Trophoblast cell (in vitro differentiated cells and primary cell): ENCODE measurements around the gene SMURF2.

Experiments
- DNase-seq, 2 donors: peaks; one replicate each; pipeline ENCODE4 v3.0.0-alpha.2; 2016
- H2AFZ ChIP-seq: 2 replicates; pipeline ENCODE4 v1.6.1; 2013; ENCODE audit warnings: low read length, moderate library complexity, mild to moderate bottlenecking; ENCODE audit not compliant: insufficient read depth, poor library complexity
- H2AK5ac ChIP-seq: 2 replicates; pipeline ENCODE4 v1.6.1; 2013; ENCODE audit warnings: mild to moderate bottlenecking, low read length
- H2BK120ac ChIP-seq: 2 replicates; pipeline ENCODE4 v1.6.1; 2013; ENCODE audit warnings: low read length, mild to moderate bottlenecking, moderate library complexity; ENCODE audit not compliant: insufficient read depth, poor library complexity
- H2BK12ac ChIP-seq: 2 replicates; pipeline ENCODE4 v1.6.1; 2013; ENCODE audit warnings: mild to moderate bottlenecking, low read length, moderate library complexity
- H2BK5ac ChIP-seq: 2 replicates; pipeline ENCODE4 v1.6.1; 2013; ENCODE audit warnings: low read length, low read depth, moderate library complexity, mild to moderate bottlenecking; ENCODE audit not compliant: poor library complexity
- H3K14ac ChIP-seq: 2 replicates; pipeline ENCODE4 v1.6.1; 2013; ENCODE audit warnings: mild to moderate bottlenecking, low read length
- H3K18ac ChIP-seq: 2 replicates; pipeline ENCODE4 v1.6.1; 2013; ENCODE audit warnings: mild to moderate bottlenecking, low read length
- H3K23ac ChIP-seq: 2 replicates; pipeline ENCODE4 v1.6.1; 2013; ENCODE audit warnings: low read length
- H3K27ac ChIP-seq: 2 replicates; pipeline ENCODE4 v1.5.1; 2013; ENCODE audit warnings: low read depth, mild to moderate bottlenecking, inconsistent platforms, low read length, moderate library complexity
- H3K27me3 ChIP-seq: 2 replicates; pipeline ENCODE4 v1.6.1; 2013; ENCODE audit warnings: inconsistent platforms, mild to moderate bottlenecking, low read length, moderate library complexity; ENCODE audit not compliant: insufficient read depth
- H3K36me3 ChIP-seq, 2 experiments: 1 replicate in 1 of 2; 2 replicates in 1 of 2; pipeline ENCODE4 v1.6.1; 2013; ENCODE audit warnings: low read length in 2 of 2, mild to moderate bottlenecking in 2 of 2, moderate library complexity in 1 of 2; ENCODE audit not compliant: insufficient read depth in 2 of 2, control insufficient read depth in 1 of 2
- H3K4ac ChIP-seq: 2 replicates; pipeline ENCODE4 v1.6.1; 2013; ENCODE audit warnings: low read depth, mild to moderate bottlenecking, low read length, moderate library complexity
- H3K4me1 ChIP-seq, 2 experiments: 1 replicate in 1 of 2; 2 replicates in 1 of 2; pipeline ENCODE4 v1.6.1; 2013; ENCODE audit warnings: low read length in 2 of 2, mild to moderate bottlenecking in 2 of 2, moderate library complexity in 1 of 2; ENCODE audit not compliant: insufficient read depth in 2 of 2, control insufficient read depth in 1 of 2
- H3K4me2 ChIP-seq: 2 replicates; pipeline ENCODE4 v1.6.1; 2013; ENCODE audit warnings: inconsistent platforms, mild to moderate bottlenecking, low read length, moderate library complexity
- H3K4me3 ChIP-seq: 2 replicates; pipeline ENCODE4 v1.5.1; 2013; ENCODE audit warnings: mild to moderate bottlenecking, low read depth, low read length, inconsistent platforms
- H3K79me1 ChIP-seq: one replicate; pipeline ENCODE4 v1.6.1; 2013; ENCODE audit warnings: low read length
- H3K79me2 ChIP-seq: 2 replicates; pipeline ENCODE4 v1.6.1; 2013; ENCODE audit warnings: low read length, mild to moderate bottlenecking; ENCODE audit not compliant: control insufficient read depth, insufficient read depth, poor library complexity
- H3K9ac ChIP-seq: 2 replicates; pipeline ENCODE4 v1.6.1; 2013; ENCODE audit warnings: mild to moderate bottlenecking, low read length
- H3K9me3 ChIP-seq: 2 replicates; pipeline ENCODE4 v1.6.1; 2013; ENCODE audit warnings: low read depth, mild to moderate bottlenecking, control low read depth, inconsistent platforms, low read length; ENCODE audit not compliant: insufficient read depth
- H4K12ac ChIP-seq: 2 replicates; pipeline ENCODE4 v1.6.1; 2013; ENCODE audit warnings: low read depth, mild to moderate bottlenecking, low read length, moderate library complexity
- H4K8ac ChIP-seq: 2 replicates; pipeline ENCODE4 v1.6.1; 2013; ENCODE audit warnings: low read depth, mild to moderate bottlenecking, low read length, moderate library complexity
- H4K91ac ChIP-seq: one replicate; pipeline ENCODE4 v1.6.1; 2013; ENCODE audit warnings: low read depth, mild to moderate bottlenecking, low read length, moderate library complexity
- WGBS: extraction: QIAGEN DNeasy Blood & Tissue Kit; methylation state at CpG from one replicate; pipeline ENCODE4 v1.1.7; 2013; ENCODE audit warnings: missing lambda C conversion rate; ENCODE audit not compliant: insufficient read length, insufficient coverage; ENCODE audit errors: extremely low coverage; 5-methylcytosine and 5-hydroxymethylcytosine counted together

SMURF2 gene

GRCh38 chr17:64571746-64572145, 90.4 kb downstream of the SMURF2 start:
- H3K14ac ChIP-seq, result no peak overlapping the region
- H3K18ac ChIP-seq, result no peak overlapping the region
- H3K4me3 ChIP-seq, result no peak overlapping the region
- no peak for DNase-seq
- H2BK120ac ChIP-seq, result no peak overlapping the region
- H3K27me3 ChIP-seq, result no peaks in the 10 kb centered on the region
- no peaks in the 10 kb centered on the region for H3K79me1 ChIP-seq
- no peak overlapping the region for H3K9ac ChIP-seq
- H2AFZ ChIP-seq, result no peak overlapping the region
- no peak overlapping the region for H3K23ac ChIP-seq
- no peak overlapping the region for H3K4me2 ChIP-seq
- no peak overlapping the region for H2BK12ac ChIP-seq
- no peak overlapping the region for H4K8ac ChIP-seq
- no peak overlapping the region for H4K12ac ChIP-seq
- no peaks in the 10 kb centered on the region for H3K9me3 ChIP-seq
- no peak overlapping the region for H4K91ac ChIP-seq
- WGBS, result no CpG with 5 or more reads among the region's 6 CpGs
- H3K79me2 ChIP-seq, result no peaks in the 10 kb centered on the region
- H2BK5ac ChIP-seq, result no peak overlapping the region
- H3K4ac ChIP-seq, result no peak overlapping the region
- peaks cover 0 to 2% of the 10 kb centered on the region in 2 experiments for H3K4me1 ChIP-seq
- H3K27ac ChIP-seq, result no peak overlapping the region
- no peak overlapping the region for H2AK5ac ChIP-seq
- peaks cover 20 to 27% of the 10 kb centered on the region in 2 experiments for H3K36me3 ChIP-seq

GRCh38 chr17:64565563-64565962, 96.5 kb downstream of the SMURF2 start:
- Histone ChIP-seq H3K18ac (no peak overlapping the region), H3K4ac (no peak overlapping the region), H2BK5ac (no peak overlapping the region), H3K27me3 (no peaks in the 10 kb centered on the region), H3K4me1 (no peaks in the 10 kb centered on the region), H4K12ac (no peak overlapping the region), H2BK12ac (no peak overlapping the region), H2BK120ac (no peak overlapping the region), H3K4me2 (no peak overlapping the region), H3K9ac (no peak overlapping the region), H2AK5ac (no peak overlapping the region), H2AFZ (no peak overlapping the region), H3K79me1 (no peaks in the 10 kb centered on the region), H3K36me3 (peaks cover 24 to 25% of the 10 kb centered on the region in 2 experiments), H4K8ac (no peak overlapping the region), H3K27ac (no peak overlapping the region), H3K14ac (no peak overlapping the region), H3K9me3 (no peaks in the 10 kb centered on the region), H3K4me3 (no peak overlapping the region), H3K23ac (no peak overlapping the region), H4K91ac (no peak overlapping the region), H3K79me2 (no peaks in the 10 kb centered on the region)
- no peak for DNase-seq

- Histone ChIP-seq H3K36me3 (peaks cover 28 to 32% of the 10 kb centered on the region in 2 experiments), H3K9me3 (no peaks in the 10 kb centered on the region), H3K14ac (no peak overlapping the region), H3K79me2 (no peaks in the 10 kb centered on the region), H2AK5ac (no peak overlapping the region), H2BK120ac (no peak overlapping the region), H4K8ac (no peak overlapping the region), H3K4me3 (no peak overlapping the region), H3K4me2 (no peak overlapping the region), H3K23ac (no peak overlapping the region), H2BK5ac (no peak overlapping the region), H3K9ac (no peak overlapping the region), H3K4ac (no peak overlapping the region), H2AFZ (no peak overlapping the region), H3K4me1 (no peaks in the 10 kb centered on the region), H3K79me1 (no peaks in the 10 kb centered on the region), H3K27me3 (no peaks in the 10 kb centered on the region), H2BK12ac (no peak overlapping the region), H3K27ac (no peak overlapping the region), H4K91ac (no peak overlapping the region), H3K18ac (no peak overlapping the region), H4K12ac (no peak overlapping the region)
- WGBS, result no CpG with 5 or more reads among the region's 1 CpG
- no peak for DNase-seq
Observed at GRCh38 chr17:64564098-64564497, 98.0 kb downstream of the SMURF2 start.

- no peak for DNase-seq
- Histone ChIP-seq H3K79me1 (no peaks in the 10 kb centered on the region), H3K4ac (no peak overlapping the region), H3K27me3 (no peaks in the 10 kb centered on the region), H3K27ac (no peak overlapping the region), H3K14ac (no peak overlapping the region), H4K91ac (no peak overlapping the region), H2AFZ (no peak overlapping the region), H3K23ac (no peak overlapping the region), H3K18ac (no peak overlapping the region), H3K4me2 (no peak overlapping the region), H3K4me1 (no peaks in the 10 kb centered on the region), H3K36me3 (peaks cover 21 to 23% of the 10 kb centered on the region in 2 experiments), H2BK120ac (no peak overlapping the region), H3K9me3 (no peaks in the 10 kb centered on the region), H2BK12ac (no peak overlapping the region), H3K9ac (no peak overlapping the region), H3K4me3 (no peak overlapping the region), H2AK5ac (no peak overlapping the region), H4K12ac (no peak overlapping the region), H4K8ac (no peak overlapping the region), H3K79me2 (no peaks in the 10 kb centered on the region), H2BK5ac (no peak overlapping the region)
- WGBS, result no CpG with 5 or more reads among the region's 4 CpGs
Observed at GRCh38 chr17:64555281-64555680, 106.8 kb downstream of the SMURF2 start.
